OCI-M2 (cell line): ENCODE data around the gene MKI67.

Source experiments
- DNase-seq: peaks from one replicate; lab custom pipeline; 2025; ENCODE audit not compliant: unreplicated experiment; lab: John Stamatoyannopoulos, UW

MKI67 gene

GRCh38 chr10:128068398-128069285 lies 57.6 kb downstream of the MKI67 start:
- no peak for DNase-seq

- no peak for DNase-seq
These were observed 58.4 kb downstream of the MKI67 start for GRCh38 chr10:128067691-128068397.

- DNase-seq: no peak
These were observed 59.3 kb downstream of the MKI67 start for GRCh38 chr10:128066870-128067382.

- DNase-seq: no peak
These were observed 60.2 kb downstream of the MKI67 start for GRCh38 chr10:128065881-128066534.

DNA sequence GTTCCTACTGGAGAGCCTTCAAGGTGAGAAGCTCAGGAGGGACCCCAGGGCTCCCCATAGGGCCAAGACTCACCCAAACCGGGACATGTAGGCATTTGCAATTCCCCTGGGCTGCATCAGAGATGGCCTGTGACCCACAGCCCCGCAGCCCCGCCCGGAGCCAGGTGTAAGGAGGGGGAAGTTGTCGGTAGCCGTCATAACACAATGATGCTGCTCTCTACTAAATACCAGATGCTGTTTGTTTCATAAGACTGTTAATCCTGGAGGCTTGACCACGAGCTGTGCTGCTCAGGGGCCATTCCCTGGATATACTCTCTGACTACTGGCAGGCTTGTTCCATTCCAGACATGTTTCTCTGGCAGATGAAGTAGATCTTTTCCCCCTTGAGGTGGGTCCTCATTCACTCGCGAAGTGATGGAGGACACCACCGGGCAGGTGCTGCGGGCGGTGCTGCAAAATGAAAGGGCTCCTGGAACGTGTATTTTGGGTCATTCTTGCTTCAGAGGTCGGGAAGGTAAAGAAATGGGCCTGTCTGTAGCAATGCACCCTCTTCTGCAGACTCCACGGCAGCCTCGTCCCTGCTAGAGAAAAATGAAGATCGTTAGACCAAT lies 61.1 kb downstream of the MKI67 start:
- no peak for DNase-seq

DNA sequence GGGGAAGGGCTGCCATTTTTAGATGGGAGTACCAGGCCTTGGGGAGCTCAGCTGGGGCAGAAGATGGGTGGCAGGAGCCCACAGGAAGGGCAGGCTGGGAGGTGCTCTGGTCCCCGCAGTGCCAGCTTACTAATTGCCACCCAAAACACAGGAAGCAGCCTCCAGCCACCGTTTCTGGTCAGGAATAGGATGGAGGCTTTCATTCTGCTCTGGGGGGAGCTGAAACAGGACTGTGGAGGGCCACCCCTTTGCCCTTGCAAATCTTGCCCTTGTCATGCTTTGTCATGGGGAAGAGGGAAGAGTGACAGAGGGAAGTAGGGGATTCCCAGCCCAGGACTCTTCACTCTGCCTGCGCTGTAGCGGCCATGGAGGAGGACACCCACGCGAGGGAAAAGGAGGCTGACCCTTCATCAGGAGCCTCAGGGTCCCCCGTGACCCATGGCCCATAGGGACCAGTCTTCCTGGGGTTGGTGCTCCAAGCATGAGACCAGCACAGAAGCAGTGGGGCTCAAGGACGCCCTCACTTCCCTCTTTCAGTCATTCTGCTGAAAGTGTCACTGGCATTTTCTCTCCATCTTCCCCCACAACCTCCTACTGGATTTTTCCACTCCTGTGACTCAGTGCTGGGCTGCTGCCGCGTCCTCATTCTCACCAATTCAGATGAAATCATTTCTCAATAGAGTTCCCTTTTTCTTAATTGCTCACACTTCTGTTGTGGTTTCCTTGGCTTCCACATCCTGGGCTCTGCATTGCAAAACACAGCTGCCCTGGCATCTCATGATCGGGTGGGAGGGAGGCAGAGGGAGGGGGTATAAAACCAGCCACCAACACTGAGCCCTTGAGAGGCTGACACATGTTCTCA lies 61.9 kb downstream of the MKI67 start:
- DNase-seq: no peak

- no peak for DNase-seq
These were observed 62.5 kb downstream of the MKI67 start for GRCh38 chr10:128063736-128064107.

DNA sequence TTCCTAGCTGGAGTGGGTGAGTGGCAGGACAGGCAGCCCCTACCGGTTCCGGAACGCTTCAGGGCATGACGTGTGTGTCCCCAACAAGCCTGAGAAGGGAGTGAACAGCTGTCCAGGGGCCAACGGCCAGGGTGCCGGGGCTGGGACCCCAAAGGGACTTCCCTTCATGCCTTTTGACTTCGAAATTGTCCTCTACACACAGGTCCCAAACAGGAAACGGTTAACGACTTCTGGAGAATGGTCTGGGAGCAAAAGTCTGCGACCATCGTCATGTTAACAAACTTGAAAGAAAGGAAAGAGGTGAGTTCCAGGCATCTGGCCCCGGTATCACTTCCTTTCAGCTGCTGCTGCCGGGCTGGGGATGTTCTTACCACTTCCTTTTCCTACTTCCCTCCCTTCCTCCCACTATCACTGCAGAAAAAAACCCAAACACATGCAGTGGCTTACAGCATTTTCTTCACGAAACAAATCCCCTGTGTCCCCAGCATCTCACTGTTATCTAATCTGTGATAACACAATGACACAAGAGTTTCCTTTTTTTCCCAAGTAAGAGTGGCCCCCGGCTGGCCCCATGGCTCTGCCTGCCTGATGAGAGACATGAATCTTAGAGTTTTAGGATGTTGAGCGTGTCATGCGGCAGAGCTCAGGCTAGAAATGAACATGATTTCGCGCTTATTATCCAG lies 63.2 kb downstream of the MKI67 start:
- DNase-seq: no peak

GRCh38 chr10:128062331-128062880 lies 63.8 kb downstream of the MKI67 start:
- DNase-seq: no peak

DNA sequence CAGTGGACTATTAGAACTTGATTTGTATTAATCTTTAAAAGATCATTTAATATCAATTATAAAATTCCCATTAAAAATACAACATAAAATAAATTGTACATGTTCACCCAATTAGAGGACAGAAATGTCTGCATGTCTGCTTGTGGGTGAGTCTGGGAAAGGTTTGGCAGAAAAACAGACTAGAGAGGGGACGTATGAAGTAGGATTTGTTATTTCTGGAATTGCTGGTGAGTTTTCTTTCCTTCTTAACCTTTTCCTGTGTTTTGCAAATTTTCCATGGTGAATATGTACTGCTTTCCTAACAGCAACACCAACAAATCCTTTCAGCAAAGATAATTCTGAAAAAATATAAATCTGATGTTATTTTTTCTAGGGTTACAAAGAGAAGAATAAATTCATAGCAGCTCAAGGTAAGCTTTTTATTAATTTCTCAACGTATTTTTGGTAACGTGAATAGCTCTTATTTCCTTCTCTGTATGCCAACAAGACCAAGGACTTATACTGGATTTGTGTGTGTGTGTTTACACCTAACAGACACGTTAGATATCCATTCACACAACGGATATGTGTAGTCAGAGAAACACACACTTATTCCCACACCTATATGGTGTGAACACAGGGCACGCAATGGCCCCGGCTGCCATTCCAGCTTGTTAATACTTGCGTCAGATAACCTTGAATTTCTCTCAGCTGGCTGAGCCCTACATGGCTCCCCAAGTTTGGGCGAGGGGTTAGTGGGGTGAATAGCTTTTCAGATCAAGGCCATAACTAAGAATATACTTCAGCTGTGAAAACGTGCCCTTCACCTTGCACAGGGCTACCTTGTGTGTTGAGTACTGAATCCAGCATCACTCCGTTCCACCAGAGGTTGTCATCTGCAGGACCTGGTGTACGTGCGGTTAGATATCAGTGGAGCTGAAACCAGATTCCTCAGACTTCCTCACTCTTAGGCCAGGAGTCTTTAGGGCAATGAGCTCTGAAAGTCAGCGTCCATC lies 64.6 kb downstream of the MKI67 start:
- DNase-seq: no peak

- DNase-seq: no peak
These were observed 65.6 kb downstream of the MKI67 start for GRCh38 chr10:128060341-128061250.

DNA sequence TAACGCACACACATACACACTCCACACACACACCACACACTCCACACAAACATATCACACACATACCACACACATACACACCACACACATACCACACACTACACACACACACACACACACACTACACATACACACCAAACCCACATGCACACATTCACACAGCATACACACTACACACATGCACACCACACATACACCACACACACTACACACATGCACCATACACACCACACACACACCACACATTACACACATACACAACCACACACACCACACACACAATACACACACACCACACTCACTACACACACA lies 66.3 kb downstream of the MKI67 start:
- DNase-seq: no peak

GRCh38 chr10:128059266-128059981 lies 66.8 kb downstream of the MKI67 start:
- no peak for DNase-seq

DNA sequence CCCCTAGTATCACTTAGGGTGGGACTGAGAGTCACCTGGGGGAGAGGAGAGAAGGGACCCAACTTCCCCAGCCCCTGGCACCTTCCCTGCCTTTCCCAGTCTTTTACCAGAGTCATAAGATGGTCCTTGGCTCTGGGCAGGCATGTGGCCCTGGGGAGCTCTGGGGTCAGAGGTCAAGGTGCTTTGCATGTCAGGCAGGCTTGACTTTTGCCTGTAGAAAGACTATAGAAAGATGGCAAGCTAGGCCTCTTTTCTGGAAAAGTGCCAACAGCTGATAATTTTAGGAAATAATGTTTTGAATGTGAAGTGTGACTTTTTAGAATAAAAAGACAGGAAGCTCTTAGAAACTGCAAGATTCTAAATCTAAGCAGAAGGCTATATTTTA lies 67.5 kb downstream of the MKI67 start:
- no peak for DNase-seq

DNA sequence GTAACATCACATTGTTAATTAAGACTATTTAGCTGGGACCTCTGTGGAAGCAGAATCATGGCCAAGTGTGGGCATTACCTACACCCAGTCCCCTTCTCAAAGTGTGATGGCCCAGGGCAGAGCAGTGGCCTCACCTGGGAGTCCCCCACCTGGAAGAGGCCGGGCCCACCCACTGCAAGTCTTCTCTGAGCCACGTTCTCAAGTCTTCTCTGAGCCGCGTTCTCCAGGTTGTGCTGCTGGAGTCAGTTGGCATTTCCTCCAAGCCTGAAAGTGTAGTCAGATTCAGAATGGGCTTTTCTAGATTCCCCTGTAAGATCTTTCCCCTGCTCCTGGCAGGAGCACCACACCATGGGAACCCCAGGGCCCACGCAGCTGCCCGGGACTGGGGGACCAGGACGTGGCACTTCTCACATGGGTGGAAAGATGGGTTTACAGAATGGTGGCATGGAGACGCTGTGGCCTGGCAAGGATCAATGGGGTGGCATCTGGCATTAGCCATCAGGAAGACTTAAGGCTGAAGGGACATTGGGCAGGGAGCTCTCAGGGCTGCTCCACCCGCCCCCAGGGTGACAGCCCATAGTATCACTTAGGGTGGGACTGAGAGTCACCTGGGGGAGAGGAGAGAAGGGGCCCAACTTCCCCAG lies 68.0 kb downstream of the MKI67 start:
- no peak for DNase-seq

GRCh38 chr10:128056303-128057050 lies 69.7 kb downstream of the MKI67 start:
- no peak for DNase-seq
